Aorta (tissue), 5 donors: ENCODE measurements around the gene DPP3. TPM values are rescaled to one million over a fixed set of nuclear protein-coding genes. Genes with fewer than 3 reads are reported as not detected.
"Not testable (repeated sequence)": the region's sequence is repeated elsewhere in the genome, so short reads cannot be mapped to it uniquely, and the experiment has no call there.

Experiments
- ATAC-seq: fragments of 200-7000 bp; cut with Tn5 transposase; one replicate; pipeline ENCODE4 v1.9.1; 2022; ENCODE audit warnings: moderate library complexity; ENCODE audit not compliant: low FRiP score
- DNase-seq, 2 donors: peaks; one replicate each; pipeline ENCODE4 v3.0.0-alpha.2; 2020
- H3K27ac ChIP-seq, 2 donors: one replicate each; pipeline ENCODE4 v1.5.1; 2013; ENCODE audit warnings: low read length in 2 of 2, mild to moderate bottlenecking in 2 of 2, moderate library complexity in 2 of 2, control low read depth in 1 of 2, inconsistent platforms in 1 of 2, low read depth in 1 of 2
- H3K27me3 ChIP-seq, 2 donors: one replicate each; pipeline ENCODE4 v1.6.1; 2013; ENCODE audit warnings: control low read depth in 1 of 2, low read length in 1 of 2, mild to moderate bottlenecking in 1 of 2, moderate library complexity in 1 of 2; ENCODE audit not compliant: insufficient read depth in 2 of 2, control insufficient read depth in 1 of 2
- H3K36me3 ChIP-seq, 2 donors: one replicate each; pipeline ENCODE4 v1.6.1; 2013; ENCODE audit warnings: control low read depth in 1 of 2, low read length in 1 of 2, mild to moderate bottlenecking in 1 of 2; ENCODE audit not compliant: insufficient read depth in 2 of 2, control insufficient read depth in 1 of 2
- H3K4me1 ChIP-seq, 2 donors: one replicate each; pipeline ENCODE4 v1.6.1; 2013; ENCODE audit warnings: low read length in 2 of 2, control low read depth in 1 of 2, mild to moderate bottlenecking in 1 of 2, moderate library complexity in 1 of 2; ENCODE audit not compliant: insufficient read depth in 2 of 2, control insufficient read depth in 1 of 2
- H3K4me3 ChIP-seq, 2 donors: one replicate each; pipeline ENCODE4 v1.5.1; 2013; ENCODE audit warnings: low read length in 2 of 2, control low read depth in 1 of 2, mild to moderate bottlenecking in 1 of 2
- H3K9me3 ChIP-seq: one replicate; pipeline ENCODE4 v1.6.1; 2013; ENCODE audit warnings: mild to moderate bottlenecking, low read length; ENCODE audit not compliant: control insufficient read depth
- WGBS, 2 donors: extraction: QIAGEN DNeasy Blood & Tissue Kit; methylation state at CpG; one replicate each; pipeline ENCODE4 v1.1.7; 2013; 5-methylcytosine and 5-hydroxymethylcytosine counted together
- intact Hi-C, 2 donors: fragments of 100-400 bp; cut with DNase I; formaldehyde crosslinking; loops; one replicate each; pipeline versions ENCODE4 v1.14.2 to v1.15.0; 2022
- polyA plus RNA-seq, 2 donors: library from polyadenylated mRNA; stranded (reverse); fragments of 200-250 nt; gene quantifications; one replicate each; pipeline ENCODE4 v1.2.3, GENCODE V29; 2013
- total RNA-seq, 2 donors: library from RNA; stranded (reverse); fragmentation: NEBNext Ultra II Directional; extraction: Animal tissue kit (Norgen Biotek cat#: 25700); gene quantifications; one replicate each; pipeline ENCODE4 v1.2.1, GENCODE V29; 2021
- donor health status: healthy with polysubstance abuse.
- donor health status: Bipolar disorder and iron deficiency.
- donor health status: DM: no; HTN: no; CAD: no.
- donor health status: DM: no; HTN: no; CAD: no.
- donor health status: DM: yes; HTN: yes; CAD: no.

Gene DPP3
- total and polyA plus RNA-seq, 4 donors = 15.5 to 24.8 (median 21.3) TPM

DNA sequence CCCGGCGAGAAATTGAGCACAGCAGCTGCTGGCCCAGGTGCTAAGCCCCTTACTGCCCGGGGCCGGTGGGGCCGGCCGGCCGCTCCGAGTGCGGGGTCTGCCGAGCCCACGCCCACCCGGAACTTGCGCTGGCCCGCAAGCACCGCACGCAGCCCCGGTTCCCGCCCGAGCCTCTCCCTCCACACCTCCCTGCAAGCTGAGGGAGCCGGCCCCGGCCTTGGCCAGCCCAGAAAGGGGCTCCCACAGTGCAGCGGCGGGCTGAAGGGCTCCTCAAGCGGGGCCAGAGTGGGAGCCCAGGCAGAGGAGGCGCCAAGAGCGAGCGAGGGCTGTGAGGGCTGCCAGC is 39.3 kb upstream of the DPP3 start:
- not testable (repeated sequence) for H3K9me3 ChIP-seq, H3K27me3 ChIP-seq, ATAC-seq, H3K27ac ChIP-seq, H3K36me3 ChIP-seq, H3K4me1 ChIP-seq, DNase-seq, H3K4me3 ChIP-seq
- intact Hi-C loops = loop anchor here (5.0 kb wide), 1 partner anchor 34 kb away; no protein-coding TSS in a partner anchor
- 83 to 90% methylated on average over 10 to 27 of the region's 27 CpGs for WGBS, 2 donors

DNA sequence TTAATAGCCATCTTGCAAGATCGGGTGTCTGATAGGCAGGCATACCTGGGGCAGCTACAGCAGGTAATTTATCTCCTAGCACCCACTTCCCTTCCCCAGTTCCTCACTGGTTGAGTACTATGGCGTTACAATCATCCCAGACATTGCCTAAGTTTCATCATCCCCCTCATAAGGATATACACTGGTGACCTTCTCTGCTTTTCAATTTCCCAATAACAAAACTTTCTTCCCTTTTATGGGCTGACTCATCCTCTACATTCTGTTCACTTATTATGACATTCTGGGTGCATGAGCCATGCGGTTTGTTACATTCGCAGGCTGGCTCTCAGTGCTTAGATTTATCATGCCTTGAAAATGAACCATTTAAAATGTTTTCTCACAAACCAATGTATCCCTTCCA is 36.6 kb upstream of the DPP3 start:
- no peak for DNase-seq
- Histone ChIP-seq H3K4me3 (no peak overlapping the region), H3K36me3 (no peaks in the 10 kb centered on the region), H3K27ac (no peak overlapping the region), H3K9me3 (no peaks in the 10 kb centered on the region), H3K4me1 (no peaks in the 10 kb centered on the region), H3K27me3 (no peaks in the 10 kb centered on the region)
- WGBS, 2 donors = 82 to 84% methylated on average over 4 of the region's 4 CpGs
- no peak for ATAC-seq
- intact Hi-C loops = loop anchor here (5.0 kb wide), 1 partner anchor 36 kb away; no protein-coding TSS in a partner anchor

GRCh38 chr11:66447012-66447411 is 33.2 kb upstream of the DPP3 start:
- no peaks in the 10 kb centered on the region for H3K4me1 ChIP-seq
- no peaks in the 10 kb centered on the region for H3K36me3 ChIP-seq
- no peaks in the 10 kb centered on the region for H3K27me3 ChIP-seq
- H3K4me3 ChIP-seq = no peak overlapping the region
- ATAC-seq = no peak
- intact Hi-C loops = no loop called here
- DNase-seq = no peak
- no peak overlapping the region for H3K27ac ChIP-seq
- H3K9me3 ChIP-seq = no peaks in the 10 kb centered on the region

- DNase-seq = no peak
- 72 to 79% methylated on average over 4 of the region's 4 CpGs for WGBS, 2 donors
- Histone ChIP-seq H3K4me3 (no peak overlapping the region), H3K9me3 (no peaks in the 10 kb centered on the region), H3K27ac (no peak overlapping the region), H3K4me1 (no peaks in the 10 kb centered on the region), H3K36me3 (no peaks in the 10 kb centered on the region), H3K27me3 (no peaks in the 10 kb centered on the region)
- no peak for ATAC-seq
- intact Hi-C loops = no loop called here
Measured at GRCh38 chr11:66448523-66448922, 31.7 kb upstream of the DPP3 start.

GRCh38 chr11:66450560-66450959 is 29.7 kb upstream of the DPP3 start:
- Histone ChIP-seq H3K4me1 (no peaks in the 10 kb centered on the region), H3K27ac (no peak overlapping the region), H3K36me3 (no peaks in the 10 kb centered on the region), H3K9me3 (no peaks in the 10 kb centered on the region), H3K4me3 (no peak overlapping the region), H3K27me3 (no peaks in the 10 kb centered on the region)
- WGBS, 2 donors = 67 to 72% methylated on average over 4 of the region's 4 CpGs
- intact Hi-C loops = no loop called here
- ATAC-seq (no peak), DNase-seq (no peak)

DNA sequence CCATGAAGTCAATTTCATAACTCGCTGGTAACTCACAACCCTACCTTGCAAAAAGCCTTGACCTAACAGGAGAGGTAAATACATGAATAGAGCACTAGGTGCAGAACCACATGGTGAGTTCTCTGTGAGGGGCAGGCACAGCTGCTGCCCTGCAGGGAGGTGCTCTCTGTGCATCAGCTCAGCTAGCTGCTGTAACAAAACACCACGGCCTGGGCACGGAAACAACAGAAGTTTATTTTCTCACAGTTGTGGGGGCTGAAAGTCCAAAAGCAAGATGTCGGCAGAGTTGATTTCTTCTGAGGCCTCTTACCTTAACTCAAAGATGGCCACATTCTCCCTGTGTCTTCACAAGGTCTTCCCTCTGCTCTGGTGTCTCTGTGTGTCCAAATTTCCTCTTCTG is 28.6 kb upstream of the DPP3 start:
- H3K36me3 ChIP-seq = no peaks in the 10 kb centered on the region
- H3K27ac ChIP-seq = no peak overlapping the region
- H3K4me1 ChIP-seq = no peaks in the 10 kb centered on the region
- intact Hi-C loops = no loop called here
- ATAC-seq (no peak), DNase-seq (no peak)
- no peak overlapping the region for H3K4me3 ChIP-seq
- 75 to 79% methylated on average over 4 of the region's 4 CpGs for WGBS, 2 donors
- H3K9me3 ChIP-seq = no peaks in the 10 kb centered on the region
- no peaks in the 10 kb centered on the region for H3K27me3 ChIP-seq

DNA sequence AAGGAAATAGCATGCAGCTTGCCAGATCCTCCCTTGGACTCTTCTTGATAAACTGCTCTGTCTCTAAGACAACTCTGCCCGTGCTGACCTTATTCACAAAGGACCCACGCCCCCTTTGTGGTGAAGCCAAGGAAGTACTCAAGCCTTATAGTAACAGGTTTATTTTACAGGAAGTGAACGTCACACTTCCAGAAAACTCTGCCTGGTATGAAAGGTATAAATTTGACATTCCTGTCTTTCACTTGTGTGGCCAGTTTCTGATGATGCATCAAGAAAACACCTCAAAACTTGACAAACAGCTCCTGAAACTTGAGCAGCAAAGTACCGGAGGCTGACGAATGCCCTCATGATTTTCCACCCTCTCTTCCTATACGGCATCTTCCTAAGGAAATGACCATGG is 26.0 kb upstream of the DPP3 start:
- H3K27ac ChIP-seq = no peak overlapping the region
- no peaks in the 10 kb centered on the region for H3K27me3 ChIP-seq
- no peaks in the 10 kb centered on the region for H3K9me3 ChIP-seq
- intact Hi-C loops = no loop called here
- no peak overlapping the region for H3K4me3 ChIP-seq
- no peaks in the 10 kb centered on the region for H3K36me3 ChIP-seq
- ATAC-seq (no peak), DNase-seq (no peak)
- H3K4me1 ChIP-seq = no peaks in the 10 kb centered on the region
- 40 to 48% methylated on average over 6 of the region's 6 CpGs for WGBS, 2 donors

GRCh38 chr11:66454828-66455227 is 25.4 kb upstream of the DPP3 start:
- Histone ChIP-seq H3K4me3 (no peak overlapping the region), H3K4me1 (no peaks in the 10 kb centered on the region), H3K36me3 (no peaks in the 10 kb centered on the region), H3K9me3 (no peaks in the 10 kb centered on the region), H3K27ac (no peak overlapping the region), H3K27me3 (no peaks in the 10 kb centered on the region)
- WGBS, 2 donors = 33 to 61% methylated on average over 3 of the region's 3 CpGs
- intact Hi-C loops = no loop called here
- ATAC-seq (no peak), DNase-seq (no peak)

DNA sequence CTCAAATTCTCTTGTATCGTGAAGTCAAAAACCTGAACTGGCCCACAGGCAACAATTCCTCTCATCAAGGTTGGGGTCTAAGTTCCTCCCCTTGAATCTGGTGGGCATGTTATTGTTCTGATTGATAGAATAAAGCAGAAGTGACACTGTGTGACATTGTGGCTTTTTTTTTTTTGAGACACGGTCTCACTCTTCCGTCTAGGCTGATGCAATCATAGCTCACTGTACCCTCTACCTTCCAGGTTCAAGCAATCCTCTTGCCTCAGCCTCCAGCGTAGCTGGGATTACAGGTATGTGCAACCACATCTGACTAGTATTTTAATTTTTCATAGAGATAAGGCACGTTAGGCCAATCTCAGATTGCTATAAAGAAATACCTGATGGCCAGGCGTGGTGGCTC is 22.4 kb upstream of the DPP3 start:
- Histone ChIP-seq H3K4me3 (no peak overlapping the region), H3K9me3 (no peaks in the 10 kb centered on the region), H3K4me1 (no peaks in the 10 kb centered on the region), H3K36me3 (no peaks in the 10 kb centered on the region), H3K27me3 (no peaks in the 10 kb centered on the region), H3K27ac (no peak overlapping the region)
- WGBS, 2 donors = 85 to 93% methylated on average over 6 of the region's 6 CpGs
- DNase-seq = no peak
- intact Hi-C loops = no loop called here
- no peak for ATAC-seq
